Glutamatergic neuron (in vitro differentiated cells): ENCODE results near the gene BTBD9. TPM values are rescaled to one million over a fixed set of nuclear protein-coding genes. Genes with fewer than 3 reads are reported as not detected.

Experiments
- DNase-seq: peaks from one replicate; pipeline ENCODE4 v3.0.0; 2022
- H3K27ac Mint-ChIP-seq: one replicate; pipeline ENCODE4 v1.8.0; 2020; ENCODE audit warnings: mild to moderate bottlenecking, mixed read lengths, inconsistent platforms; ENCODE audit not compliant: unreplicated experiment
- H3K27me3 Mint-ChIP-seq: one replicate; pipeline ENCODE4 v1.8.0; 2020; ENCODE audit warnings: mild to moderate bottlenecking, moderate library complexity, mixed read lengths, inconsistent platforms; ENCODE audit not compliant: unreplicated experiment
- H3K36me3 Mint-ChIP-seq: one replicate; pipeline ENCODE4 v1.8.0; 2020; ENCODE audit warnings: mild to moderate bottlenecking, mixed read lengths, inconsistent platforms; ENCODE audit not compliant: unreplicated experiment
- H3K4me1 Mint-ChIP-seq: one replicate; pipeline ENCODE4 v1.8.0; 2020; ENCODE audit warnings: mild to moderate bottlenecking, low read depth, mixed read lengths, inconsistent platforms; ENCODE audit not compliant: unreplicated experiment
- H3K4me3 Mint-ChIP-seq: one replicate; pipeline ENCODE4 v1.8.0; 2020; ENCODE audit warnings: mild to moderate bottlenecking, mixed read lengths, inconsistent platforms; ENCODE audit not compliant: unreplicated experiment
- H3K9me3 Mint-ChIP-seq: one replicate; pipeline ENCODE4 v1.8.0; 2020; ENCODE audit warnings: mild to moderate bottlenecking, moderate library complexity, mixed read lengths, inconsistent platforms; ENCODE audit not compliant: unreplicated experiment
- total RNA-seq: library from RNA; stranded (reverse); fragmentation: NEBNext Ultra II Directional; extraction: Animal tissue kit (Norgen Biotek cat#: 25700); gene quantifications from one replicate; pipeline ENCODE4 v1.2.1, GENCODE V29; 2021; ENCODE audit not compliant: unreplicated experiment
- TF ChIP-seq, protein P1 (sequence below): fragments of 200-600 bp; sonication (generic); IDR thresholded peaks from one replicate; pipeline ENCODE4 v1.5.0; 2021; ENCODE audit not compliant: partially characterized antibody, unreplicated experiment

BTBD9 gene
- total RNA-seq, 1 donor from 2014 or later: 18.8 TPM

DNA sequence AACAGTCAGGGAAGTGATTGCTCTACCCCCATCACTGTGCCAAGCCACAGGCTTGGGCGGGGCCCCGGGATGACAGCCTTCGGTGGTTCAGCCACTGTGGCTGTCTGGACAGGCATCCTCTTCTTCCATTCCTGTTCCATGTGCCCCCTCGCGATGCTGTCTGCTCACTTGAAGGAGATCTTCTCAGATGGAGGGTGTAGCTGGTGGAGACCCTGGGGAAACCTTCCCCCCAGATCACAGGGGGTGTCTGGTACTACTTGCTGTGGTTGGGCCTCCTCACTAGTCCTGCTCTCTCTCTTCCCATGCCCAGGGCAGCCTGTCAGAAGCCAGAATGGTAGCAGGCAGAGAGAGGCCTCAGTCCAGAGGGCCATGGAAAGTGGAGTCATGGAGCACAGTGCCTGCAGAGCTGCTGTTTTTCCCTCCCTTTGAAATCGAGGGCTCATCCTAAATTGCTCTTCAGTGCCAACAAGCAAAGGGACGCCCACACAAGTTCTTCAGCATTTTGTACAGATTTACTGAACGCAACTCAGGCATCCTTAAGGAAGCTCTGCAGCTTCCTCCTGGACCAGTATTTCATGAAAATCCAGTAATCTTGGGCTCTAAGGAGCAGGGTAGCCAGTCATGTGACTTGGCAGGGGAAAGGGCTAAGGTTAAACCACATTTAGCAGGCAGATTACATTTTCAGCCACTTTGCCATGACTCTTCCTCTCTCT is 493.6 kb downstream of the BTBD9 start:
- peaks cover 12% of the 10 kb centered on the region for H3K9me3 Mint-ChIP-seq
- H3K36me3 Mint-ChIP-seq: no peaks in the 10 kb centered on the region
- DNase-seq: no peak
- H3K4me1 Mint-ChIP-seq: peaks cover 34% of the 10 kb centered on the region
- TF ChIP-seq, protein P1, sequence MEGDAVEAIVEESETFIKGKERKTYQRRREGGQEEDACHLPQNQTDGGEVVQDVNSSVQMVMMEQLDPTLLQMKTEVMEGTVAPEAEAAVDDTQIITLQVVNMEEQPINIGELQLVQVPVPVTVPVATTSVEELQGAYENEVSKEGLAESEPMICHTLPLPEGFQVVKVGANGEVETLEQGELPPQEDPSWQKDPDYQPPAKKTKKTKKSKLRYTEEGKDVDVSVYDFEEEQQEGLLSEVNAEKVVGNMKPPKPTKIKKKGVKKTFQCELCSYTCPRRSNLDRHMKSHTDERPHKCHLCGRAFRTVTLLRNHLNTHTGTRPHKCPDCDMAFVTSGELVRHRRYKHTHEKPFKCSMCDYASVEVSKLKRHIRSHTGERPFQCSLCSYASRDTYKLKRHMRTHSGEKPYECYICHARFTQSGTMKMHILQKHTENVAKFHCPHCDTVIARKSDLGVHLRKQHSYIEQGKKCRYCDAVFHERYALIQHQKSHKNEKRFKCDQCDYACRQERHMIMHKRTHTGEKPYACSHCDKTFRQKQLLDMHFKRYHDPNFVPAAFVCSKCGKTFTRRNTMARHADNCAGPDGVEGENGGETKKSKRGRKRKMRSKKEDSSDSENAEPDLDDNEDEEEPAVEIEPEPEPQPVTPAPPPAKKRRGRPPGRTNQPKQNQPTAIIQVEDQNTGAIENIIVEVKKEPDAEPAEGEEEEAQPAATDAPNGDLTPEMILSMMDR: no peak
- peaks cover 3% of the 10 kb centered on the region for H3K27me3 Mint-ChIP-seq
- no peak overlapping the region for H3K4me3 Mint-ChIP-seq
- H3K27ac Mint-ChIP-seq: no peak overlapping the region

DNA sequence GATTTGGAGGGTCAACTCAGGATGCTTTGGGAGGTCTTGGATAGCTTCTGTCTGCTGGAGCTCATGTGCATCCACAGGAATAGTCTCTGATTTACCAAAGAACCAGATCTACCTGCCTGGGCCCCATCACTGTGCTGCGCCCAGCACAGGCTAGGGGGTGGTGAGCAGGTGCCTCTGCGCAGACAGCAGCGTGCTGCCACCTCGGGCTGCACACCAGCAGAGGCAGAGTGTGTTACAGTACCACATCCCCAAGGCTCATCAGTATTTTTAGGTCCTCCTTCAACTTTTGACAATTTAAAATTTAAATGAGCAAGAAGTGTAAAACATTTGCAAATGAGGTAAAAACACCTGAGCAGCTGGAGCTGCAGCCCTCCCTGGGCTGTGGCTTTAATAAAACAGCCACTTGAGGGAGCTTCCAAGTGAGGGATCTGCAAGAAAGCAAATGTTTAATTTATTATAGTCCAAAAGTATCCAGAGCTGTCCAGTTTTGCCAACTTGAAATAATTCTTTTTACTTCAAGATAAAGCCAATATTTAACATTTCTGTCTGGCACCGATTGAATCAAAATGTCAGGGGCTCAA is 495.3 kb downstream of the BTBD9 start:
- Mint-ChIP-seq H3K36me3 (peaks cover 7% of the 10 kb centered on the region), H3K9me3 (peaks cover 13% of the 10 kb centered on the region), H3K4me1 (peaks cover 31% of the 10 kb centered on the region), H3K27ac (no peak overlapping the region), H3K27me3 (peaks cover 6% of the 10 kb centered on the region), H3K4me3 (no peak overlapping the region)
- DNase-seq: no peak
- TF ChIP-seq, protein P1: no peak

DNA sequence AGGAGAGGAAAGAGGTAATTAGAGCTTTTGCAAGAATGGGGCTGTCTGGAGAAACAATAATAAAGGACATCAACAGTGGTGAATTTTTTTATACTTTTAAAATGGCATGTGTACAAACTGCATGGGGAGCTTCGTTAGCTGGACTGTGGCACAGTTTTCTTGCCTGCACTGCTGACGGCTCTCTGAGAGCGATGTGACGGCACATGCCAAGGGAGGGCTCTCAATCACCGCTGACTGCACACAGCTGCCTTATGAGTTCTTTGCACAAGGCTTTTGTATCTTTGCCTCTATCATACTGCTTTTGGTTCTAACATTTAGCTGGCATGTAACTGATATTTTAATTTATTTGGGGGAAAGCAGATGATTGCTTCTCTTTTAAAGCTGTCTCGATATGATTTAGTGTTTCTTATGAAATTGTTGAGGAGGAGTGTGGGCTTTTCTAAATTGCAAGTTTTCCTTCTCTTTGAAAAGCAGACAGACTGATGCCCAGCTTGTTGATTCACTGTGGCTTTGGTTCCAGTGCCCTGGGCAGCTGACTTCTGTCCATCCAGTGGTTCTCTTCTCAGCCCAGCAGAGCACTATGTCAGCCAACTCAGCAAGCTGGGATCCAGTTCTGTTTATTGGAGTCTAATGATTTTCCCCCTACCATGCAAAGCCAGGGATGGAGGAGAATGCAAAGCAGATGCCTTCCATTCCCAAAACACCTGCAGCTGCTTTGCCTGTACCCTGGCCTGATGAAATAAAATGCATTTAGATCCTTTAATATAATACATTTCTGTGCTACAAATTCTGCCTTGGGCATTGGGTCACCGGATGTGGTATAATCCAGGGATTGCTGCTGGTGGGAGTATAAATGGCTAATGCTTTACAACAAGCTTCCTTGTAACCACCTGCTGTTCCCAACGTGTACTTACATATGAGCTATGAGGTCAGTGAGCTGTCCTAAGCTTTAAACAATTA is 496.3 kb downstream of the BTBD9 start:
- H3K36me3 Mint-ChIP-seq: peaks cover 12% of the 10 kb centered on the region
- H3K9me3 Mint-ChIP-seq: peaks cover 13% of the 10 kb centered on the region
- no peak overlapping the region for H3K4me3 Mint-ChIP-seq
- peaks cover 6% of the 10 kb centered on the region for H3K27me3 Mint-ChIP-seq
- DNase-seq: no peak
- peaks cover 27% of the 10 kb centered on the region for H3K4me1 Mint-ChIP-seq
- H3K27ac Mint-ChIP-seq: peak overlapping the region; percentile 52
- TF ChIP-seq, protein P1: no peak

DNA sequence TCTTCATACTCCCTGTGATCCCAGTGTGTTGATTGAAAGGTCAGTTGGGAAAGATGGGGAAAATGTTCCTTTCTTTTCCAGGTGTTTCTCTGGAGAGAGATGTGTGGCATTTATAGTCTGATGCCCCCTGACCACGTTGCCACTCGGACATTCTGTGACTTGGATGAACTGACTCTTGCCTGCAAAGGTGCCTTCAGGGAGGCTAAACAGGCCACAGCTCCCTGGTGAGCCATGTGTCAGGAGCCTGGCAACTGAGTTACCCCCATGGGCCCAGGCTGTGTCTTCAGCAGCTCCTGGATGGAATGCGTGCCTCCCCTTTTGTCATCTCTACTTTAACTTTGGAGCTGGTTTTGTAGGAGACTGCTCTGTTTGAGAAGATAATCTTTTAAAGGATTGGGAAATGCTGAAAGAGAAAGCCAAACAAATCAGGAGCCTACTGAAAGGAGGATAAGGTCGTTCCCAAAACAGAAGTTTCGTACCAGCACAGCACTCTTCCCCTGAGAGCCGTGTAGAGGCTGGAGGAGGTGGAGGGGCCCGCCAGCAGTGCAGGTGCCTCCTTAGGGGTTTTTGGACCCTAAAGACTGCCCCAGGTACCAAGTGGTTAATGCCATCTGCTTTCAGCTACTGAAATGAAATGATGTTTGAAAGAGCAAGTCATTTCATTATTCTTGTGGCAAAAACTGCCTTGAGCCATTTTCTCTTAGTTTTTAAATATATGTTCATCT is 497.4 kb downstream of the BTBD9 start:
- Mint-ChIP-seq H3K4me3 (no peak overlapping the region), H3K4me1 (peaks cover 34% of the 10 kb centered on the region), H3K27me3 (peaks cover 6% of the 10 kb centered on the region), H3K9me3 (peaks cover 15% of the 10 kb centered on the region), H3K27ac (no peak overlapping the region), H3K36me3 (peaks cover 14% of the 10 kb centered on the region)
- no peak for DNase-seq
- TF ChIP-seq, protein P1: no peak
